PC-3 (cell line): ENCODE results near the gene TMEM59L. TPM values are rescaled to one million over a fixed set of nuclear protein-coding genes. Genes with fewer than 3 reads are reported as not detected.
A peak's percentile ranks its signal among the peaks of the same experiment; 100 is the strongest.

Experiments used
- ATAC-seq: fragments of 200-7000 bp; cut with Tn5 transposase; 2 replicates; pipeline ENCODE4 v1.9.1; 2020; ENCODE audit warnings: mild to moderate bottlenecking, moderate library complexity
- BruUV-seq: library from RNA; stranded (reverse); fragments of 400-500 nt; replicated peaks from 2 replicates; lab custom pipeline; 2021; lab: Mats Ljungman, UMichigan
- CTCF ChIA-PET: fragments of 300-600 bp; sonication (Branson Sonifier 250); formaldehyde crosslinking; loops from one replicate; lab custom pipeline; 2022; ENCODE audit warnings: antibody characterized with exemption; lab: Charles Lee
- POLR2A ChIA-PET: fragments of 300-600 bp; sonication (Branson Sonifier 250); formaldehyde crosslinking; loops from one replicate; lab custom pipeline; 2022; ENCODE audit warnings: antibody characterized with exemption; ENCODE audit not compliant: unreplicated experiment; lab: Charles Lee
- DNase-seq: peaks from one replicate; pipeline ENCODE4 v3.0.0-alpha.2; 2015
- H2AFZ ChIP-seq: fragments of 300-600 bp; sonication (generic); 2 replicates; pipeline ENCODE4 v1.6.0; 2016; ENCODE audit warnings: antibody characterized with exemption, low read length
- H3F3A ChIP-seq: fragments of 300-600 bp; sonication (generic); one replicate; pipeline ENCODE4 v1.6.0; 2017; ENCODE audit warnings: antibody characterized with exemption, low read length, control low read depth, mild to moderate bottlenecking; ENCODE audit not compliant: unreplicated experiment
- H3K27ac ChIP-seq: fragments of 300-600 bp; sonication (generic); 2 replicates; pipeline ENCODE4 v1.5.1; 2016; ENCODE audit warnings: mild to moderate bottlenecking, low read length
- H3K27me3 ChIP-seq: fragments of 300-600 bp; sonication (generic); 2 replicates; pipeline ENCODE4 v1.6.1; 2016; ENCODE audit warnings: low read length, mixed read lengths
- H3K36me3 ChIP-seq: fragments of 300-600 bp; sonication (generic); 2 replicates; pipeline ENCODE4 v1.6.1; 2016; ENCODE audit warnings: low read depth, mixed run types, low read length, mixed read lengths
- H3K4me1 ChIP-seq: fragments of 300-600 bp; sonication (generic); 2 replicates; pipeline ENCODE4 v1.5.1; 2016; ENCODE audit warnings: low read length; ENCODE audit not compliant: insufficient read depth
- H3K4me2 ChIP-seq: fragments of 300-600 bp; sonication (generic); 2 replicates; pipeline ENCODE4 v1.6.0; 2016; ENCODE audit warnings: low read length
- H3K4me3 ChIP-seq: fragments of 300-600 bp; sonication (generic); 2 replicates; pipeline ENCODE4 v1.5.1; 2016; ENCODE audit warnings: mild to moderate bottlenecking, low read length, mixed read lengths
- H3K79me2 ChIP-seq: fragments of 300-600 bp; sonication (generic); 2 replicates; pipeline ENCODE4 v1.6.1; 2017; ENCODE audit warnings: low read length, mixed read lengths
- H3K9ac ChIP-seq: fragments of 300-600 bp; sonication (generic); 2 replicates; pipeline ENCODE4 v1.6.0; 2016; ENCODE audit warnings: mild to moderate bottlenecking, low read length
- H3K9me2 ChIP-seq: fragments of 300-600 bp; sonication (generic); replicated peaks from 2 replicates; pipeline ENCODE4 v1.6.1; 2016; ENCODE audit warnings: mixed run types, low read length, mixed read lengths
- H3K9me3 ChIP-seq: fragments of 300-600 bp; sonication (generic); 2 replicates; pipeline ENCODE4 v1.6.1; 2016; ENCODE audit warnings: low read length, mixed read lengths
- H4K20me1 ChIP-seq: fragments of 300-600 bp; sonication (generic); 2 replicates; pipeline ENCODE4 v1.6.1; 2016; ENCODE audit warnings: low read length, mixed read lengths
- CTCF ChIP-seq: fragments of 300-600 bp; sonication (generic); conservative IDR thresholded peaks from 2 replicates; pipeline ENCODE4 v1.5.1; 2017; ENCODE audit warnings: antibody characterized with exemption, low read depth, mild to moderate bottlenecking, low read length
- EZH2 ChIP-seq: fragments of 300-600 bp; sonication (generic); IDR thresholded peaks from one replicate; pipeline ENCODE4 v1.6.1; 2017; ENCODE audit warnings: antibody characterized with exemption, mild to moderate bottlenecking, low read length; ENCODE audit not compliant: unreplicated experiment
- EZH2phosphoT487 ChIP-seq: fragments of 300-600 bp; sonication (generic); IDR thresholded peaks from 2 replicates; pipeline ENCODE4 v1.6.1; 2018; ENCODE audit warnings: mild to moderate bottlenecking, antibody characterized with exemption, low read length, borderline replicate concordance
- intact Hi-C: fragments of 100-400 bp; cut with micrococcal nuclease; formaldehyde crosslinking; loops from 2 replicates; pipeline ENCODE4 v1.9.0; 2023
- total RNA-seq: library from RNA; depleted of rRNA; stranded (reverse); fragments of >200 nt; gene quantifications from 2 replicates; pipeline ENCODE4 v1.2.3, GENCODE V29; 2014

The TMEM59L gene
- total RNA-seq, 1 experiment from 2014 or later = 0.44 TPM

GRCh38 chr19:18594096-18594823, 18.4 kb upstream of the TMEM59L start:
- no TSS peak for BruUV-seq
- POLR2A ChIA-PET = no interaction called here
- CTCF ChIA-PET = interaction anchor here (0.5 to 1.0 kb wide), 6 partner anchors 20 to 266 kb away, joined by 3 to 13 read pairs (median 3); no protein-coding TSS in a partner anchor
- Histone ChIP-seq H3K36me3 (no peaks in the 10 kb centered on the region), H3K9ac (0 out of 2 replicates have a peak overlapping the region, but pooled peaks have one; percentile 15), H3F3A (no peaks in the 10 kb centered on the region), H3K4me2 (peak overlapping the region; percentile 96), H3K9me2 (no peaks in the 10 kb centered on the region), H3K27me3 (no peaks in the 10 kb centered on the region), H4K20me1 (no peaks in the 10 kb centered on the region), H2AFZ (peak overlapping the region; percentile 81), H3K79me2 (peaks cover 13% of the 10 kb centered on the region), H3K9me3 (no peaks in the 10 kb centered on the region), H3K4me3 (peak overlapping the region; percentile 66), H3K4me1 (peaks cover 18% of the 10 kb centered on the region), H3K27ac (no peak overlapping the region)
- intact Hi-C loops = no loop called here
- peak; percentile 87 for DNase-seq
- peak; percentile 85 for TF ChIP-seq CTCF
- no peak for TF ChIP-seq EZH2phosphoT487
- peak; percentile 76 for ATAC-seq

GRCh38 chr19:18594824-18595373, 17.8 kb upstream of the TMEM59L start:
- peaks cover 11% of the 10 kb centered on the region for H3K4me1 ChIP-seq
- ChIA-PET POLR2A (no interaction called here), CTCF (interaction anchor here (1.0 kb wide), 1 partner anchor 168 kb away, joined by 3 read pairs; no protein-coding TSS in a partner anchor)
- H3K4me3 ChIP-seq = peak overlapping the region; percentile 66
- TF ChIP-seq EZH2 (no peak), CTCF (no peak), EZH2phosphoT487 (no peak)
- no TSS peak for BruUV-seq
- intact Hi-C loops = no loop called here
- peak overlapping the region; percentile 81 for H2AFZ ChIP-seq
- no peak overlapping the region for H3K27ac ChIP-seq
- H3K9me2 ChIP-seq = no peaks in the 10 kb centered on the region
- H4K20me1 ChIP-seq = no peaks in the 10 kb centered on the region
- H3K9ac ChIP-seq = no peak overlapping the region
- H3K9me3 ChIP-seq = no peaks in the 10 kb centered on the region
- peaks cover 9% of the 10 kb centered on the region for H3K79me2 ChIP-seq
- no peaks in the 10 kb centered on the region for H3F3A ChIP-seq
- H3K36me3 ChIP-seq = no peaks in the 10 kb centered on the region
- DNase-seq = no peak
- H3K4me2 ChIP-seq = peak overlapping the region; percentile 96
- no peak for ATAC-seq
- no peaks in the 10 kb centered on the region for H3K27me3 ChIP-seq

GRCh38 chr19:18595475-18595874, 17.2 kb upstream of the TMEM59L start:
- H3K9ac ChIP-seq = no peak overlapping the region
- ChIA-PET CTCF (no interaction called here), POLR2A (no interaction called here)
- H3K79me2 ChIP-seq = peaks cover 3% of the 10 kb centered on the region; the same call in 1 of the 2 replicates
- BruUV-seq = no TSS peak
- no peaks in the 10 kb centered on the region for H3K9me3 ChIP-seq
- H3K4me3 ChIP-seq = no peak overlapping the region
- ATAC-seq (no peak), DNase-seq (no peak)
- intact Hi-C loops = no loop called here
- H3K27ac ChIP-seq = no peak overlapping the region
- H2AFZ ChIP-seq = no peak overlapping the region
- H3F3A ChIP-seq = no peaks in the 10 kb centered on the region
- peaks cover 9% of the 10 kb centered on the region; the same call in 1 of the 2 replicates for H3K4me1 ChIP-seq
- H3K27me3 ChIP-seq = no peaks in the 10 kb centered on the region
- H4K20me1 ChIP-seq = no peaks in the 10 kb centered on the region
- H3K36me3 ChIP-seq = no peaks in the 10 kb centered on the region
- H3K4me2 ChIP-seq = no peak overlapping the region
- H3K9me2 ChIP-seq = no peaks in the 10 kb centered on the region
- no peak for TF ChIP-seq EZH2phosphoT487
- no peak for TF ChIP-seq CTCF
- TF ChIP-seq EZH2 = no peak
